Activated CD8-positive, alpha-beta memory T cell treated with anti-CD3 and anti-CD28 coated beads, Interleukin-2, amount 50 U/mL, for 1 hour (primary cell): ENCODE measurements around the gene TFEB.

ENCODE experiments used
- DNase-seq: peaks from one replicate; pipeline ENCODE4 v3.0.0-alpha.2; 2020; ENCODE audit errors: extremely low read depth

The TFEB gene

DNA sequence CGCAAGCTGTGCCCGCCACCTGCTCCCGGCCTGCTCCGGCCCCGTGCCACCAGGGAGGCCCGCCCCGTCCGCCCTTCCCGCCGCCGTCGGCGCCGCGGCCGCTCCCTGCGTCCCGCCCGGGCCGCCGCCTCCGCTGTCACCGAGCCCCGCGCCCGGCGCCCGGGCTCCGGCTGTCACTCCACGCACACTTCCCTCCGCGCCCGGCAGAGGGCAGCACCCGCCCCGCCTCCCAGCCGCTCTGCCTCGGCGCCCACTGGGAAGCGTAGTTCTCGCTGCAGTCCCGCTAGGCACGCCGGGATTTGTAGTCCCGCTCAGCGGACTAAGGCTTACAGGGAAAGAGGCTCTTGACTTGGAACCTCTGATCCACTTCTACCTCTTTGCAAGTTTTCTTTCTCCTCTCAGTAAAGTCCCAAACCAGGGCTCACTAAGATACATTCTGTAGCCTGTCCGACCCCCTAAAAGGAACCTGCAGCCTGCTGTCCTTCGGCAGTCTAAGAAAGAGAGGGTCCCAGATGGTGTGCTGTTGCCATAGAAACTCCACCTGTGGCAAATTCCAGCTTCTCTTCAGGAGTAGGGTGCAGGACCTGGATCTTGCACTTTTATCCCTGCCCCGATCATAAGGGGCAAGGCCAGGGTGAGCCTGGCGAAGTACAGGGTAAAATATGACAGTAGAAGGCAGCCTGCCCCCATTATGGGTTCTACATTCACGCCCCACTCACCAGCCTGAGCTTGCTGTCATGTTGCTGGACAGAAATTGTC, at the start of gene TFEB:
TSS of gene TFEB (minus strand) at position 182 of the 759 bp plus-strand sequence. CDS start 44,395 bp downstream, outside the sequence.
- DNase-seq = peak; percentile 72

DNA sequence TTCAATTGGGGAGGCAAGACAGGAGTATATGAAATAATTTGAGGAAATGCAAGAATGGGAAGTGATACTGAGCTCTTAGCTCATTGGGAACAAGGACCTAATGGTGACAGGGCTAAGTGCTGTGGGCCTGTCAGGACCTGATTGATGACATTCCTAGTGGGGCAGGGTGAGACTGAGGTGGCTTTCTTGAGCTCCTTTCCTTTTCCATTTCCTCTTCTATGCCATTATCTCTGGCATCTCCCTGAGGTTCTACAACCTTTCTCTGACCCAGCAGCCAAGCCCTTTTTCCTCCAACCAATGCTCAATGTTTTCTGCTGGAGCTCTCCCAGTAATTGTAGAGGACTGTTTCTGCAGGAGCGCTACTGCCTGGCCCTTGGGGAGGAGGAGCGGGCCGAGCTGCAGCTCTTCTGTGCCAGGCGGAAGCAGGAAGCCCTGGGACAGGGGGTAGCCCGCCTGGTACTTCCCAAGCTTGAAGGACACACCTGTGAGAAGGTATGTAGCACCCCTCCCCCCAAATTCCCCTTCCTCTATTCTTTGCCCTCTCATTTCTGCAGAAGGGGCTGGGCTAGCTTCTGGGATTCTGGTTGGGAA, 49.3 kb upstream of the TFEB start:
- no peak for DNase-seq

DNA sequence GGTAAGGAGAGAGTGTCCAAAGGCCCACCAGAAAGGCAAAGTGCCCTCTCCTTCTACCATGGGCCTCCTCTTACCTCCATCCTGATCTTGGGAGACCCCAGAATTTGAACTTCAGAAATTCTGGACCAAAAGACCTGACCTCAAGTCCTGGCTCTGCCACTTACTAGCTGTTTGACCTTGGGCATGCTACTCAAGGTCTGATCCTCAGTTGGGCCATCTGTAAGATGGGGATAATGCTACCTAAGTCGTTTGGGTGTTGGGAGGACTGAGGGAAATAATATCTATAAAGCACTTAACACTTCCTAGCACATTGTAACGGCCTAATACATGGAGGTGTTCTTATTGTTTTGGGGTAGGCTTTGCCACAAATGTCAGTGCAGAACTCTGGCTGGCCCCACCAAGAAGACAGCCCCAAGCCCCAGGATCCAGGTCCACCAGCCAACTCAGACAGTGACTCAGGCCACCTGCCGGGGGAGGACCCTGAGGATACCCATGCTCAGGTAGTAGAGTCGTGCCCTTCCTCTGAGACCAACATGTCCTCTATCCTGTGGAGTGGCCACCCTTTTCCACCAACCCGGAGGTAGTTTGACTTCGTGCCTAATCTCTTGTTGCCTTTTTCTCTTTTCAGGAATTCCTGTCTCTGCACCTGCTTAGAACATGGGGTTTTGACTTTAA, 47.8 kb upstream of the TFEB start:
- DNase-seq = no peak

DNA sequence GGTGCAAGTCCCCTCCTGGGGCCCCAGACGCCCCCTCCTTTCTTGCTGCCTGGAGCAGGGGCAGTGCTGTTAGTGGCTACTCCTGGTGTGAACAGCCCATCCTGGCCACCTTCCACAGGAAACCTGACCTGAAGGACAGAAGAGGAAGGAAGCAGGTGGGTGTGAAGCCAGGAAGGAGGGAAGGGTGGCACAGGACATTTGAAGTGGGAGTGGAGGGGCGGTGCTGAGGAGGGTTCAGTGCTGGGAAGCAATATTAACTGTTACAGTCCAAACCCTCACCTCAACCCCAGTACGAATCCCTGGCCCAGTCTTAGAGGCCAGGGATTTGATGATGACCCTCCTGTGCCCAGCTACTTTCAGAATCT, 45.9 kb upstream of the TFEB start:
- no peak for DNase-seq

DNA sequence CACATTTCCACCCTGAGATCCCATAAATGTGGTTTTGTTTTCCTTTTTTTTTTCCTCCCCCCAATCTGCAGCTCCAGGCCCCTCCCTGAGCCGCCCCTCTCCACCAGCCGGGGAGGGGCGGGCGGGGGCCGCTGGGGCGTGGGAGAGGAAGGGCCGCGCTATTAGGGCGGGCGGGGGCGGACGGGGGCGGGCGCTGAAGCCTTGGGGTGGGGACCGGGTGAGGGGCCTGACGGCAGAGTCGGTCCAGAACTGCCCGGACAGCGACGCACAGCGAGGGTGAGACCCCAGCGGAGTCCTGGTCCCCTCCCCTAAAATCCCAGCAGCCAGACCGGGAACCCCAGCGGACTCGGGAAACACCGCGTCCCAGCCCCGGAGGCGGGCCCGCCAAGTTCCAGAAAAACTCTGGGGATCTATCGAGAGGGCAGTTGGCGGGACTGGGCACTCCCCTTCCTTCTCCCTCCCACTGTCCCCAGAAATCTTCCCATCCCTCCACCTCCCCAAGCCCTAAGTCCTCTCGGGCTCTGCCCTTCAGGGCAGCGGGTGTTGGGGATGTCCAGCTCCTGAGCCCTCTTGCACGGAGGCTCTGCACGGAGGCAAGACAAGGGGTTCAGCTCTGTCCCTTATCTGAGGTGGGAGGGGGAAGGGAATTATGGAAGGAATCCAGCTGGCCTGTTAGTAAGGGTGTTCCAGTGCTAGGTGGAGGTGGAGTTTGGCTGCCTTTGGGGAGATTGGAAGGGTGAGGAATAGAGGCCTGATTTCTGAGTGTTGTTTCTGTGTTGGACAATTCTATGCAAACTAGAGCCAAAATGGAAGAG, 45.4 kb upstream of the TFEB start, which contains the start of gene PRICKLE4:
TSS of gene PRICKLE4 (plus strand) at position 232 of the 815 bp plus-strand sequence. CDS start 2,692 bp downstream, outside the sequence.
- DNase-seq = no peak

DNA sequence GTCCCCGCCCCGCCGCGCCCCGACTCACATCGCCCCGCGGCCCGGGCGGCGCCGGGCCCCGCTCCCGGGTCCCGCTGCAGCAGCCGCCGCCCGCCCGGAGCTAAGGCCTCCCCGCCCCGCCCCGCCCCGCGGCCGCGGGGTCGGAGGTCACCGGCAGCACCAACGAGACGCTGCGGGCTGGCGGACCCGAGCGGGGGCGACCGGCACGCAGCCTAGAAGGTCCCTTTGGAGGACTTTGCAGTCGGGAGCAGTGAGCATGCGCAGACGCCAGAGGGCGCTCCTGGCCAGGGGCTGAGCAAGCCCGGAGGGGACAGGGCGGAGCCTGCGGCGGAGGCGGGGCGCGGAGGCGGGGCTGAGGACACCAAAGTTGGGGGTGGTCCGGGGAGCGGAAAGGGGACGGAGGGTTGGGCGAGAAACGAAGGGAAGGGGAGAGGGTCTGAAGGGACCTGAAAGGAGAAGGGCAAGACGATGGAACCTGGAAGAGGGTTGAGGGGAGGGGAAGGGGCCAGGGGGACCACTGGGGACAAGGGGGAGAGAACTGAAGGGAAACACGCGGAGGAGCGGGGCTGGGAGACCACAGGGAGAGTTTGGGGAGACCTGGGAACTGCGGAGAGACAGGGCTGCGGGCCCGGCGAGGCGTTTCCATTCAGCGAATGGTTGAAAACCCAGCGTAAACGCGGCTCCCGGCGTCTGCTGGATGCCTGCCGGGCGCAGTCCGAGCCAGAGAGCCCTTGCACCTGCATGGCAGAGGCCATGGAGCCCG, 44.6 kb upstream of the TFEB start, which contains the start of gene FRS3:
TSS of gene FRS3 (minus strand) at position 113 of the 763 bp plus-strand sequence. CDS start 2,913 bp downstream, outside the sequence.
- peak; percentile 93 for DNase-seq

DNA sequence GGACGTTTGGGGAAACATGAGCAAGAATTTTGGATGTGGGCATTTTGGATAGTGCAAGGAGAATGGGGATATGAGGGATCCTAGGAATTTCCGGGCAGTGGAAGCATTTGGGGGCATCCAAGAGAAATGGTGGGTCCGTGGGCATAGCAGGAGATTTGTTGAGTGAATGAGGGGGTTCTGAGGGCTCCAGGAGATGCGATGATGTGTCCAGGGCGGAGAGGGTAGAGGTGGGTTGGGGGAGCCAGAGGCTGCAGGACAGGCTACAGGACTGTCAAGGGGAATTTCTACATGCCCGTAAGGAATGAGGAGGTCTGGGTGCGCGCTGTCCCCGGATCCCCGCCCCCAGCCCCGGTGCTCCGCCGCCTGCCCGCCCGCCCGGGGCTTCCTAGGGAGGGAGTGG, 43.9 kb upstream of the TFEB start:
- DNase-seq = no peak

DNA sequence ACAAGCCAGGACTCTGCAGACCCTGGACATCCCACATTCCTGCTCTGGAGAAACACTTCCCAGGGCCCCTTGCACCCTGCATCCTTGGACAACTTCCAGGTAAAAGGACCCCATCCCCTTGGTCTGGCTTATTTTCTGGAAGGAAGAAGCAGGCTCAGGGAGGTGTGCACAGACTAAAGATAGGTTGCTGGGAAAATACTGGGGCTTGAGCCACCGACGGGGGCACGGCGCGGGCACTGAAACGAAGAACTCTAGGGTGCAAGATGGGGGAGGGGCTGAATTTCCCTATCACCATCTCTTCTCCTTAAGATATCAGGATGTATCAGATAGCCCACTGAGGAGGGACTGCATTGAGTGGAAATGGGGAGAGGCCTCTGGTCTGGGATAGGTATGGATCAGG, 43.5 kb upstream of the TFEB start:
- DNase-seq = no peak

DNA sequence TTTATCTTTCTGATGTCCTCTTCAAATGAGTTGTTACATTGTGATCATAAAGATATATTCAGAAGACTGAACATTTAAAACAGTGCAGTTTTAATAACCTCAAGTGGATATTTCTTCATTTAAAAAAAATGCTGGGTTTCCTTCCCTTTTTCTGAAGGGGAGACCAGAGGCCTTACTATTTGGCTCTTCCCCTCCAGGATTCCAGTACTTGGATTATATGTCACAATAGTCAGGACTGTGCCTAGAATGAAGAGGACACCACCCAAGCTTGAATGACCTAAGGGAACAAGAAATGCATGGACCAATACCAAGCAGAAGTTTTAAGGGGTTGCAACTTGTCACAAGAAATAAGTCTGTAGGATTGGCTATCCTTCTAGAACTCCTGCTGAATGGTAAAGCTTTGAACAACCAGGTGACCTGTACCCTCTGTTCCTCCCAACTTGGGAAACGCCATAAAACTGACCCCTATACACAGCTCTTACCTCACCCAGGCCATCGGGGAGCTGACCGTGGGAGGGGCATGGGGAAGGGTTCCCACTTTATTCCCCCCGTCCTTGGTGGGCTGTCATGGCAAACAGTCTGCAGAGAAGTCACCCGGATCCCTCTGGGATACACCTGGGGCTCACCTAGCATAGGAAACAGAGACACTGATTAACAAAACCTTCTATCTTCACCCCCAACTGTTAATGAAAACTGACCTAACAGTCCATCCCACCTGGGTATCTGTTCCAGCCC, 42.3 kb upstream of the TFEB start:
- no peak for DNase-seq

DNA sequence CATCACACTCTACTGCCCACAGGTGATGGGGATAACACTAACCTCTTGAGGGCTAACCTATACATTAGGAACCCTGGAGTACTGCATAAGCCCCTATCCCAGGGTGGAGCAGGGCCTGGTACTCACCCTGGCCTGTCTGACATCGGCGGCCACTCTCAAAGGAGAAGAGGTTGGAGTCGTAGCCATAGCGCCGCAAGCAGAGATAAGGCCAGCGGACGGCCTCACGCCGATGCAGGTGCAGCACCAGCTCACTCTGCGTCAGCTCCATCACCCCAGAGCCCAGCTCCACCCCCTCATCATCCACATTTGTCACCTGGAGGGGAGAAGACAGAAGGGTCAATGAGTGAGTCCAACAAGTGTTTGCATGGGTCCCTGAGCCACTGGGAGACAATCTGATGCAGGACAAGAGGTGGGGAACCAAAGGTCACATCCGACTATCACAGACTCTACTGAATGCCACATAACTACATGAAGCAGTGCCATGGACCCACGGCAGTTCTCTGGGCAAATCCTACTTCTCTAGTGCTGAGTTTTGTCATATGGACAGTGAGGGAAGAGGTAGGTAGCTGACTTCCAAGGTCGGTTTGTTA, 40.0 kb upstream of the TFEB start:
- no peak for DNase-seq

DNA sequence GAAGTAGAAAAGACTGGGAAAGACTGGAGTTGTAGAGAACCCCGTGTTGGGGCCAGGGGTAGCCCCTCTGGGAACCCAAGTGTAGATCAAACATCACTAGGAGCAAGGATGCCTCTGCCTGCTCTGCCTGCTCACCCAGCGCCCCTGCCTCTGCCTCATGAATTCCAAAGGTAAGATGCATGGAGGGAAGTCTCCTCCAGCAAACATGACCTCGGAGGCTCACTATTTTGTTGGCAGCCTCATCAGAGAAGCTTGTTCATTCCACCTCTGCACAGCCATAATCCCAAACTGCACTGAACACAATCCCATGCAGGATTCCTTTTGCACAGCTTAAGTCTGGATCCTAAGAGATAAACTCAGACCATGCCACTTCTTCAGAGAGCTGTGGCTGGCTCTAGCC, 39.4 kb upstream of the TFEB start:
- no peak for DNase-seq

DNA sequence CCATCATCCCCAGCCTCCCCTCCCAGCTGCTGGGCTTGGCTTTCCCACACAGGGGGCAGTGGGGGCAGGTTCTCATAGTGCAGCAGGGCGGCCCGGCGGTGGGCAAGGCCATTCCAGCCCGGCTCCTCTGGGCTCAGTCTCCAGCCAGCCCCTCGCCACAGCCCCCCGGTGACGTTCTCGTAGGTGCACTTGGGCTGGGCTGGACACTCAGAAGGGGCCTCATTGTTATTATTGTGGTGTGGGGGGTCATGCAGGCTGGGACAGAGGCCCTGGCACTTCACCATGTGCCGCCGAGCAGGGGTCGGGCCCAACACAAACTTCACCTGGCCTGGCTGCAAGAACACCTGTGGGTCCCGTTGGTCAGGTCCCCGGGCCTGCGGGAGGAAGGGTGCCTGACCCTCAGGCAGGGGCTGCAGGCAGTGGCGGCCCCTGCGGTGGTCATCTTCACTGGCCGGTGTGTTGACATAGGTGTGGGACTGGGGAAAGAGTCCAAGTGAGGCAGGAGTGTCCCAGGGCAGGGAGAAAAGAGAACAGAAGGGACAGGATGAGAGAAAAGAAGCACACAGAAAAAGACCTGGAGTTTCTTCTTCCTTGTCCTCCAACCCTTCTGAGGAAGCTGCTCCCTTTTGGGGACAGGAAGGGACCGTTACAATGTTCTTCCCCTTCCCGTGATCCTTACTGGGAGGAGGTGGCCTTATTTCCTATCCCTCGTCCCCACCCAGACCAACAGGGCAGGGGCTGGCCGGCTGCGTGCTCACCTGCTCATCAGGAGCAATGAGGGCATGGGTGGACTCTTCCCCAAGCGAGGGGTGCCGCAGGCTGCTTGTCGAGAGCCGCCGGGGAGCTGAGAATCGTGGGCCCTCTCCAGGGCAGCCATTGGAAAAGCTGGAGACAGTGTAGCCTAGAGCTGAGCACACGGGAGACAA, 35.9 kb upstream of the TFEB start:
- no peak for DNase-seq

DNA sequence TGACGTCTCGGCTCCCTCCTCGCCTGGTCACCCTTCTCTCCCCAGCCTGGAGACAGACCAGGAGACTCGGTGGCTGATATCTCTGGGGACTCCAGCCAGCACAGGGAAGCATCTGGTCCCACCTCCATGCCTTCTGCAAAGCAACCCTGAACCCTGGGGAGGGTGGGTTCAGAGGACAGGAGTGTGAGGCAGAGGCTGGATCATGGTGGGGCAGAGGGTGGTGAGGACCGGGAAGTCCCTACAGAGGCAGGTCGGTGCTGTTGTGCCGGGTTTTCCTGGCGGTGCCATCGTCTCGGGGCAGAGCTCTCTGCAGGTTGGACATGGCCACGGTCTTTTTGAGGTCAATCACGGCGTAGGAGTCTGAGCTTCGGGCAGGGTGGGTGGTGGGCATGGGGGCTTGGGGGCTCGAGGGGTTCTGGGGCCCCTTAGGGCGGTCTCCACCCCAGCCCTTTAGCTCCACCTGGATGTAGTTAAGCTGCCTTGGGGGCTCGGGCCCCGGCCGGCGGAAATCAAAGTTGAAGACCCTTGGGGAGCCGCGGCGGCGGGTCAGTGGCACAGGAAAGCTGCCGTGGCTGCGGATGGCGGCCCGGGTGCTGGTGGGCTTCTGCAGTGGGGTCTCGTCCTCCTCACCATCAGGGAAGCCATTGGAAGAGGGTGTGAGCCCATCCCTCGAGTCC, 35.1 kb upstream of the TFEB start:
- DNase-seq = no peak

DNA sequence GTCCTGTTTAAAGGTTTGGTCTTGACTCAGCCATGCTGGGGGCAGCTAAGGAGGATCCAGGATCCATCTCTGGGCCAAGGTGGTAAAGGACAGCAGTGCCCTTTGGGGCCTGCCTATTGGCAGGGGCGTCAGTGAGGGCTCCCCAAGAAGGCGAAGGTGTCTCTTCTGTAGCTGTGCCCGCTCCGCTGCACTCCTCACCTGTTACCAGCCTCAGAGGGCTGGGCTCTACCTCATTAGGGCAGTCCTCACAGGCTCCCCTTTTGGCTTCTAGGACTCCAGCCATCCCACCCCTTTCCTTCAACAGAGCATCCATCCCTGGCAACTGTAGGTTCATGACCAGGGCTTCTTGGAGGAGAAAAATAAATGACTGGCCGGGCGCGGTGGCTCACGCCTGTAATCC, 34.0 kb upstream of the TFEB start:
- no peak for DNase-seq

DNA sequence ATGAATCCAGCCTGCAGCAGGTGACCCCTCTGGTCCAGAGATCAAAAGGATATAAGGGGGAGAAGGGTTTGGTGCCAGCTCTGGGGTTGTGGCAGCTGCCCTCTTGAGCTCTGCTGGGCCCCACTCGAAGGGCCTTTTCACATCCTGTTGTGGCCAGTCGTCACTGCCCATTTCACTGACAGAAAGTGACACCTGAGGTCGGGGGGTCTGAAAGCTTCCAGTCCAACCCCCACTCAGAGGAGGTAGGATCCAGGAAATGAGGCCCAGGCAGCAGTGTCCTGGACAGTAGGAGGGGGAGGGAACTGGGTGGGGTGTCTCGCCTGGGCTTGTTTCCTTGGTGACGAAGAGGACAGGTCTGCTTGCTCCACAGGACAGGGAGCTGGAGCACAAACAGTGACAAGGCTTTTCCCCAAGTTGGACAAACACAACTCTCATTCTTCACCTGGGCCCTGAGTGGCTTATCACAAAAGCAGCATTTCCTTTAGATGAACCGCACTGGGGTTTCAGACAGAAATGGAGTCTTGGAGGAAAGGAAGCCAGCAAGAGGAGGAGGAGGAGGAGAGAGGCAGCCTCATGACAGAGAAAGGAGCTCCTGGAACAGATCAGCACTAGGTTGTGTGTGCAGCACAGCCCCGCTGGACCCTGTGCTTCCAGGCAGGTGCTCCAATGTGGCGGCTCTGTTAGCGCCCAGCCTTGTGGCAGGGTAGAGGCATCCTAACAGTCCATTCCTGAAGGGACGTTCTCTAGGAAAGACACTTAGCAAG, 33.3 kb upstream of the TFEB start:
- no peak for DNase-seq

DNA sequence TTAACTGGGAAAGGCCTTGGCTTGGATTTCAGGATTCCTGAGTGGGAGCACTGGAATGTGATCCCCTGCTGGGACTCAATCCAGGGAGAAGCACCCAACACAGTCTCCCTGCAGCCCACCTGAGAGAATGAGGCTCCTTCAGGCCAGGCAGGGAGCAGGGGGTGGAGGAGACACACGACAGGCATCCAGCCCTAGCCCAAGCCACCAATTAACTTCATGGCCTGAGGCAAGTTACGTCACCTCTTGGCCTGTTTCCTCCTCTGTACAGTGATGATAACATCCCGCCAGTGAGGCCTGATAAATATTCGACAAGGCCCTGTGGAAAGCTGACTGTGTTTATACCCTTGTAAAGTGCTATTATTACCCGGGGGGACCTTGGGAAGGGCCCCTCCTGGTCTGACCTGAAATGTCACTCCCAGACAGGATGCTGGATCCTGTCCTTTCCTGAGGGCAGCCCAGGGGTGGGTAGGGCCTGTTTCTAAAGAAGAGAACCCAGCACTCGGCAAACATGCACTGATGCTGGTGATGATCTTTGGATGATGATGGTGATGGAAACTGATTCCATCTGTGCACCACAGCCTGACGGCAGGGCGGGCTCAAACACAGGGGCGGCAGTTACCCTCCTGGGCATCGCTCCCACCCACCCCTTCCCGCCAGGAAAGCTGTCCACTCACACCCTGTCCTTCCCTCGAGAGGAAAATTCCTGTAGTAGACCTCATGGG, 31.9 kb upstream of the TFEB start:
- no peak for DNase-seq
